PFSK-1 (cell line): Measurements from ENCODE around the gene USP38.

Source experiments
- FOXP2 ChIP-seq: optimal IDR thresholded peaks from 2 replicates; pipeline ENCODE3; 2011; ENCODE audit warnings: borderline replicate concordance, control low read depth, inconsistent platforms; ENCODE audit not compliant: insufficient read depth; ENCODE audit errors: extremely low read length, extremely low read depth
- POLR2AphosphoS5 ChIP-seq: IDR thresholded peaks from 2 replicates; pipeline ENCODE4 v1.6.1; 2012; ENCODE audit warnings: low read depth, mild to moderate bottlenecking, control low read depth, low read length, moderate library complexity
- SIN3A ChIP-seq: IDR thresholded peaks from 2 replicates; pipeline ENCODE4 v1.6.1; 2012; ENCODE audit warnings: mild to moderate bottlenecking, low read length, moderate library complexity, borderline replicate concordance; ENCODE audit not compliant: insufficient read depth
- TAF1 ChIP-seq: IDR thresholded peaks from 2 replicates; pipeline ENCODE4 v1.6.1; 2012; ENCODE audit warnings: low read length, control low read depth, borderline replicate concordance; ENCODE audit not compliant: insufficient read depth
- TF ChIP-seq, protein P1 (sequence below), 2 experiments: IDR thresholded peaks; 2 replicates each; pipeline versions ENCODE4 v1.6.1 to v1.8.0; 2011 to 2012; ENCODE audit warnings: low read depth in 2 of 2, low read length in 2 of 2, control low read depth in 1 of 2, inconsistent platforms in 1 of 2, mild to moderate bottlenecking in 1 of 2, moderate library complexity in 1 of 2; ENCODE audit not compliant: insufficient read depth in 1 of 2

Gene USP38

DNA sequence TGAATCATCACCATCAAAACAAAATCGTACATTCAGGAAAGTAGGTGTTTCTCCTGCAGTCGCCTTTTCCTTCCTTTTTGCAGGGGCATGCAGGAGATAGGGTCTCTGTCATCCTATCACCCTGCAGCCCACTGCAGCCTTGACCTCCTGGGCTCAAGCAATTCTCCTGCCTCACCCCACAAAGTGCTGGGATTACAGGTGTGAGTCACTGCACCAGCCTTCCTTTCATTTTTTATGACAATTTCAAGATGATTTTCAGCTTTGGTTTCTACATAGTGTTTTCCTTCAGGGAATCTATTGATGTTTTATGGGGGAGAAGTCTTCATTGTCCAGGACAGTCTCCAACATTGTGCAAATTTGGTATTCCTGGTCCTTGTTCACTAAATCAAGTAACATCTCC, 71.7 kb downstream of the USP38 start:
- no peak for TF ChIP-seq SIN3A
- TF ChIP-seq, protein P1, sequence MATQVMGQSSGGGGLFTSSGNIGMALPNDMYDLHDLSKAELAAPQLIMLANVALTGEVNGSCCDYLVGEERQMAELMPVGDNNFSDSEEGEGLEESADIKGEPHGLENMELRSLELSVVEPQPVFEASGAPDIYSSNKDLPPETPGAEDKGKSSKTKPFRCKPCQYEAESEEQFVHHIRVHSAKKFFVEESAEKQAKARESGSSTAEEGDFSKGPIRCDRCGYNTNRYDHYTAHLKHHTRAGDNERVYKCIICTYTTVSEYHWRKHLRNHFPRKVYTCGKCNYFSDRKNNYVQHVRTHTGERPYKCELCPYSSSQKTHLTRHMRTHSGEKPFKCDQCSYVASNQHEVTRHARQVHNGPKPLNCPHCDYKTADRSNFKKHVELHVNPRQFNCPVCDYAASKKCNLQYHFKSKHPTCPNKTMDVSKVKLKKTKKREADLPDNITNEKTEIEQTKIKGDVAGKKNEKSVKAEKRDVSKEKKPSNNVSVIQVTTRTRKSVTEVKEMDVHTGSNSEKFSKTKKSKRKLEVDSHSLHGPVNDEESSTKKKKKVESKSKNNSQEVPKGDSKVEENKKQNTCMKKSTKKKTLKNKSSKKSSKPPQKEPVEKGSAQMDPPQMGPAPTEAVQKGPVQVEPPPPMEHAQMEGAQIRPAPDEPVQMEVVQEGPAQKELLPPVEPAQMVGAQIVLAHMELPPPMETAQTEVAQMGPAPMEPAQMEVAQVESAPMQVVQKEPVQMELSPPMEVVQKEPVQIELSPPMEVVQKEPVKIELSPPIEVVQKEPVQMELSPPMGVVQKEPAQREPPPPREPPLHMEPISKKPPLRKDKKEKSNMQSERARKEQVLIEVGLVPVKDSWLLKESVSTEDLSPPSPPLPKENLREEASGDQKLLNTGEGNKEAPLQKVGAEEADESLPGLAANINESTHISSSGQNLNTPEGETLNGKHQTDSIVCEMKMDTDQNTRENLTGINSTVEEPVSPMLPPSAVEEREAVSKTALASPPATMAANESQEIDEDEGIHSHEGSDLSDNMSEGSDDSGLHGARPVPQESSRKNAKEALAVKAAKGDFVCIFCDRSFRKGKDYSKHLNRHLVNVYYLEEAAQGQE (IDR thresholded peaks at IDR 0.05; ENCODE audit: insufficient read depth in 1 of 2, low read depth in 2 of 2, low read length in 2 of 2) = no peak
- no peak for TF ChIP-seq POLR2AphosphoS5
- no peak for TF ChIP-seq TAF1

DNA sequence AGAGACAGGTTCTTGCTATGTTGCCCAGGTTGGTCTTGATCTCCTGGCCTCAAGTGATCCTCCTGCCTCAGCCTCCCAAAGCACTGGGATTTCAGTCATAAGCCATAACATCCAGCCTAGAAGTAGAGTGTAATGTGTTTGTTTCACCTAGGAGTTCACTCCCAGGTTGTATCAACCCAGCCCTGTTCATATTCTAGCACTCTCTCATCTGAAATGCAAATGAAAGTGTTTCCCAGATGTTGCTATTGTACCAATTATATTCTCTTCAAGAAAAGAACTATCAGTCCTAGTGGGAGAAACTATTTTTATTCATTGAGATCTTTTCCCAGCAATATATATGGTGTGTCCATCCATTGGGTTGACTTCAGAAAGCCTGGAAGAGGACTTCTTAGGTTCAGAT, 72.6 kb downstream of the USP38 start:
- TF ChIP-seq, protein P1 (IDR thresholded peaks at IDR 0.05; ENCODE audit: insufficient read depth in 1 of 2, low read depth in 2 of 2, low read length in 2 of 2) = no peak
- TF ChIP-seq TAF1 (no peak), POLR2AphosphoS5 (no peak)

DNA sequence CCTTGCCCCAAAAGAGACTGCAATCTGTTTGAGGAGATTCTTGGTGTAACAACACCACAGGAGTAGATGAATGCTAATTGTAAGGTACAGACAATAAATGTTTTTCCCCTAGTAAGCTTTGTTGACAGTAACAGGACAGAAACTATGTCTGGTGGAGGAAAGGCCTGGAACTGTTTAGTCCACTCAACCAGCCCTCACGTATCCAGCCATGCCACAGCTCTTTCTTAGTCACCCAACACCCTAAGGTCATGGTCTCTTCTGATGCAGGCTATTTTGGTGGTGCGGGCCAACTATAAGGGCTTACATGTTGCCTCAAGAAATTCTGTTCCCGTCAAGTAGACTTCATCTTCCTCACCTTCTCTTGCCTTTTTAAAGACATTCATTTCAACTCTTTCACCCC, 76.0 kb downstream of the USP38 start:
- TF ChIP-seq, protein P1 (IDR thresholded peaks at IDR 0.05; ENCODE audit: insufficient read depth in 1 of 2, low read depth in 2 of 2, low read length in 2 of 2) = no peak
- TF ChIP-seq TAF1 = no peak
- no peak for TF ChIP-seq SIN3A
- TF ChIP-seq POLR2AphosphoS5 = no peak
- no peak for TF ChIP-seq FOXP2

DNA sequence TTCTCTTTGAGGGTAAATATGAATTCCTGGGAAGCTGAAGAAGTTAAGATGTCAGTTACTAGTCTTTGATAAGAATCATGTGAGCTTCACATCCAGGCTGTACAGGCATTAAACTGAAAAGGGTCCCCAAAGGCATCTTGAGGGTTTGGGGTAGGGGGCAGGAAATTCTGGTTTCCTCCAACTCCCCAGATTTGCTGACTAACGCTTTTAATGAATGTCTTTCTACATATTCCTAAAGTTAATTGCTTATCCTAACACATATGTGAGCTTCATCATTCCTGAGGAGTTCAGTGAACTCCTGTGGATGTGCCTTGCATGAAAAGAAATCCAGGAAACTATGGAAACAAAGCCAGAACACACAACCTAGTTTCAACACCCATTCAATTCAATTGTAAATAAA, 78.1 kb downstream of the USP38 start:
- TF ChIP-seq POLR2AphosphoS5 = no peak
- no peak for TF ChIP-seq FOXP2
- no peak for TF ChIP-seq SIN3A
- TF ChIP-seq, protein P1 (IDR thresholded peaks at IDR 0.05; ENCODE audit: insufficient read depth in 1 of 2, low read depth in 2 of 2, low read length in 2 of 2) = no peak
- no peak for TF ChIP-seq TAF1

DNA sequence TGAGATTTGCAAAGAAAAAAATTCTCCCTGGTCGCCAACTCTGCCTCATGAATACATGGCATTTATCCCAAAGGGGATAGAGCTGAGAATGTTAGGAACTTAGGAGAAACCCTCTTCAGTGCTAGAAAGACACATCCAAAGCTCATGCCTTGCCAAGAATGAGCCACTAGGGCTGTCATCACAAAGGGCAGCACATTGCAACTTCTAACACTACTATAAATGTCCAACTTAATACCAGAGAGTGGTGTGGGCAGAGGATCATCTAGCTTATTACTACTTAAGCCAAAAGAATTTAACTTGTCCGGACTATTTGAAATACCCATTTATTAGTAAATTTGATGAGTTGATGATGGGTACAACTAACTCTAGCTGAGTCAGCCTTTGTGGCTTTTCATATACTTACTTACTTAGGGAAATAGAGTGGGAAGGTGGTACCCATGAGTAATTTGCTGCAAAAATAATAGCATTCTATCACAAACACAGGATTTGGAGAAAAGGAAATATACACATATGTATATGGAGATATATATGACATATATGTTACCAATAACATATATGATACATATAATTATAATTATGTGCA, 85.6 kb downstream of the USP38 start:
- TF ChIP-seq SIN3A = no peak
- no peak for TF ChIP-seq FOXP2
- no peak for TF ChIP-seq TAF1
- no peak for TF ChIP-seq POLR2AphosphoS5
- TF ChIP-seq, protein P1 (IDR thresholded peaks at IDR 0.05; ENCODE audit: insufficient read depth in 1 of 2, low read depth in 2 of 2, low read length in 2 of 2) = no peak
